Panc1 (cell line): ENCODE results near the gene DTYMK. TPM values are rescaled to one million over a fixed set of nuclear protein-coding genes. Genes with fewer than 3 reads are reported as not detected.
A peak's percentile ranks its signal among the peaks of the same experiment; 100 is the strongest.

ENCODE experiments used
- ATAC-seq: fragments of 200-7000 bp; cut with Tn5 transposase; 2 replicates; pipeline ENCODE4 v1.9.1; 2020; ENCODE audit warnings: mild to moderate bottlenecking, moderate library complexity
- BruUV-seq: library from RNA; stranded (reverse); fragments of 400-500 nt; replicated peaks from 2 replicates; lab custom pipeline; 2021; lab: Mats Ljungman, UMichigan
- CTCF ChIA-PET: fragments of 300-600 bp; sonication (Branson Sonifier 250); formaldehyde crosslinking; loops from one replicate; lab custom pipeline; 2022; ENCODE audit warnings: antibody characterized with exemption; lab: Charles Lee
- POLR2A ChIA-PET: fragments of 300-600 bp; sonication (Branson Sonifier 250); formaldehyde crosslinking; loops from one replicate; lab custom pipeline; 2022; ENCODE audit warnings: antibody characterized with exemption; lab: Charles Lee
- DNase-seq: peaks from one replicate; pipeline ENCODE4 v3.0.0-alpha.2; 2010; ENCODE audit warnings: low read depth, low spot score
- H3K27ac ChIP-seq: 2 replicates; pipeline ENCODE4 v1.5.1; 2011; ENCODE audit warnings: mild to moderate bottlenecking, low read length, inconsistent platforms
- H3K27me3 ChIP-seq: fragments of 200-500 bp; sonication (Bioruptor generic); 2 replicates; pipeline ENCODE4 v1.6.0; 2014; ENCODE audit warnings: low read length, inconsistent platforms; ENCODE audit not compliant: control insufficient read depth, insufficient read depth
- H3K36me3 ChIP-seq: fragments of 200-500 bp; sonication (Bioruptor generic); 2 replicates; pipeline ENCODE4 v1.5.1; 2014; ENCODE audit warnings: inconsistent platforms, mild to moderate bottlenecking, low read length, moderate library complexity; ENCODE audit not compliant: control insufficient read depth, insufficient read depth
- H3K4me1 ChIP-seq: 2 replicates; pipeline ENCODE4 v1.5.1; 2011; ENCODE audit warnings: inconsistent platforms, mild to moderate bottlenecking, low read length, moderate library complexity; ENCODE audit not compliant: control insufficient read depth, insufficient read depth
- H3K4me3 ChIP-seq, 2 experiments: 2 replicates each; pipeline ENCODE4 v1.5.1; 2011 to 2012; ENCODE audit warnings: low read depth in 2 of 2, low read length in 2 of 2, mild to moderate bottlenecking in 2 of 2, inconsistent platforms in 1 of 2, moderate library complexity in 1 of 2
- H3K9me3 ChIP-seq: fragments of 200-500 bp; sonication (Bioruptor generic); 2 replicates; pipeline ENCODE4 v1.5.1; 2014; ENCODE audit warnings: low read depth, mild to moderate bottlenecking, inconsistent platforms, low read length, moderate library complexity; ENCODE audit not compliant: control insufficient read depth, insufficient read depth
- CTCF ChIP-seq: fragments of 450-650 bp; IDR thresholded peaks from 2 replicates; pipeline ENCODE4 v1.5.1; 2017; ENCODE audit warnings: mild to moderate bottlenecking
- POLR2AphosphoS5 ChIP-seq: IDR thresholded peaks from 2 replicates; pipeline ENCODE4 v1.6.1; 2012; ENCODE audit warnings: mild to moderate bottlenecking, low read depth, low read length, moderate library complexity
- REST ChIP-seq, 2 experiments: IDR thresholded peaks; 2 replicates each; pipeline ENCODE4 v1.6.1; 2011 to 2012; ENCODE audit warnings: low read depth in 2 of 2, control low read depth in 1 of 2, low read length in 1 of 2, mild to moderate bottlenecking in 1 of 2, moderate library complexity in 1 of 2; ENCODE audit not compliant: insufficient read depth in 1 of 2
- SIN3A ChIP-seq: IDR thresholded peaks from 2 replicates; pipeline ENCODE4 v1.6.1; 2012; ENCODE audit warnings: low read depth, mild to moderate bottlenecking, low read length, moderate library complexity, borderline replicate concordance; ENCODE audit not compliant: insufficient read depth
- TCF7L2 ChIP-seq: IDR thresholded peaks from 2 replicates; pipeline ENCODE4 v1.6.1; 2011; ENCODE audit warnings: mild to moderate bottlenecking, low read depth, low read length, inconsistent platforms
- in situ Hi-C: cut with HindIII; loops from 2 replicates; pipeline ENCODE4 v1.10.0; 2016; ENCODE audit warnings: low sequenced_read_pairs, low pct_unique_long_range_greater_than_20kb
- intact Hi-C: fragments of 100-400 bp; cut with micrococcal nuclease; formaldehyde crosslinking; loops from one replicate; pipeline ENCODE4 v1.10.0; 2022; ENCODE audit not compliant: unreplicated experiment
- total RNA-seq: library from RNA; stranded (reverse); gene quantifications from one replicate; pipeline ENCODE4 v1.2.1, GENCODE V29; 2021; ENCODE audit not compliant: unreplicated experiment

DTYMK gene
- total RNA-seq, 1 experiment from 2014 or later, result 122 TPM

- DNase-seq (no peak), ATAC-seq (peak; percentile 69)
- Histone ChIP-seq H3K27ac (no peak overlapping the region), H3K27me3 (no peaks in the 10 kb centered on the region), H3K4me1 (peaks cover 3% of the 10 kb centered on the region; the same call in 1 of the 2 replicates), H3K9me3 (no peaks in the 10 kb centered on the region), H3K36me3 (peaks cover 3% of the 10 kb centered on the region; the same call in 1 of the 2 replicates), H3K4me3 (no peak overlapping the region)
- intact Hi-C loops, result no loop called here
- POLR2A ChIA-PET, result no interaction called here
- CTCF ChIA-PET, result no interaction called here
- no TSS peak for BruUV-seq
- no peak for TF ChIP-seq TCF7L2
- no peak; the same call in 1 of the 2 replicates for TF ChIP-seq POLR2AphosphoS5
- in situ Hi-C loops, result no loop called here
Measured at GRCh38 chr2:241673797-241674725, 12.6 kb downstream of the DTYMK start.

GRCh38 chr2:241673189-241673663, 13.4 kb downstream of the DTYMK start:
- intact Hi-C loops, result no loop called here
- ATAC-seq (no peak), DNase-seq (no peak)
- Histone ChIP-seq H3K4me1 (peaks cover 3% of the 10 kb centered on the region; the same call in 1 of the 2 replicates), H3K27ac (no peak overlapping the region), H3K36me3 (peaks cover 1% of the 10 kb centered on the region; the same call in 1 of the 2 replicates), H3K4me3 (no peak overlapping the region), H3K9me3 (no peaks in the 10 kb centered on the region), H3K27me3 (no peaks in the 10 kb centered on the region)
- ChIA-PET CTCF (no interaction called here), POLR2A (no interaction called here)
- BruUV-seq, result no TSS peak
- TF ChIP-seq CTCF (no peak), POLR2AphosphoS5 (no peak), REST (IDR thresholded peaks at IDR 0.05; ENCODE audit: insufficient read depth in 1 of 2, low read depth in 2 of 2, low read length in 1 of 2) (no peak), TCF7L2 (no peak), SIN3A (no peak)
- in situ Hi-C loops, result no loop called here
